ENCODE data around the gene RAC2. TPM values are rescaled to one million over a fixed set of nuclear protein-coding genes. Genes with fewer than 3 reads are reported as not detected.

RAC2 gene
- total RNA-seq, 4 donors from 2014 or later = 1.9 to 3.7 (median 3.5) TPM; not detected in 1

DNA sequence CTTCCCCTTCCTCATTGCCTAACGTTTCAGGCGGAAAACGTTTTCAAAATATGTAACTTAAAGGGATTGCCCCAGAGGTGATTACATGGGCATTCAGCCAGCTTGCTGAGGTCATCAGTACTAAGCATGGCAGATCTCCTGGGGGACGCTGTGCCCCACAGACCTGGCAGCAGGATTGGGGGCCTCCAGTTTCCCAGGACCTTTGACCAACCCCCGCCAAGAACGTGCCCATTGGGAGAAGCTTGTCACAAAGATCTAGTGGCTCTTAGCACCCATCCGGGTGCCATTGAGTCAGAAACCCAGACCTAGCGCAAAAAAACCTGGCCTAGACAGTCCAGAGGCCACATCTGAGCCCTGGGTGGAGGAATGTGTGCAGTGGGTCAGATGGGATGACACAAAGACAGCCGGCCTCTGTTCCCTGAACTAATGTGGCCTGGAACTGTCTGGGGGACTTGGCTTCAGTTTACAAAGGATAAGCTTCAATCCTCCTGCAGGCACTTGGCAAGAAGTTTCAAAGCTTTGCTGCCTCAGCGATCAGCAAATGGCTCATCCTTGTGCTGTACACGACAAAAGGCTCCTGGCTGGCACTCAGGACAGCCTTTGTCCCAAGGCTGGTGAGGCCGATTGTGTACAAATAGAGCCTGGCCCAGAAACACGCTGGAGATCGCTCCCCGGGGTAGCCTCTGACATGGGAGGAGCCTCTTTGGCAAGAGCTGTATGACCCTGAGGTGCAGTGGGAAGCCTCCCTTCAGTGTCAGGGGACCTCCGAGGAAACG, 65.5 kb downstream of the RAC2 start:
- H3K27ac ChIP-seq = peak overlapping the region; percentile 64 to 80 (median 72)
- in situ Hi-C loops (cut with MboI; ENCODE audit: low sequenced_read_pairs in 4 of 4) = no loop called here

DNA sequence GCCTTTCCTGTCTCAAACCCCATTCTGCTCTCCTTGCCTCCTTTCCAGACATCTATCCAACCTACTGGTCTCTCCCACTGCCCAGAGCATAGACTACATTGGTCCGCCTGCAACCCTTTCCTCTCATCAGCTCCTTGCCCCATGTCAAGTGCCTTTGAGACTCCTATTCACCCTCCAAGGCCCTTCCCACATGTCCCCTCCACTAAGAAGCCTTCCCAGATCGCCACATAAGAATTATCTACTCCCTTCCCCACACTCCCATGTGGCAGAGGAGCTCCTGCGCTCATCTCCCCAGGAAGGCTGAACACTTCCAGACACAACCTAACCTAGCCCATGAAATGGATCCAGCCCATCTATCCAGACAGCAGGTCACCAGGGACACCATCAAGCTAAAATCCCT, 66.3 kb downstream of the RAC2 start:
- in situ Hi-C loops (cut with MboI; ENCODE audit: low sequenced_read_pairs in 4 of 4) = no loop called here
- H3K4me1 ChIP-seq = peaks cover 29 to 43% of the 10 kb centered on the region in 2 donors
- no peaks in the 10 kb centered on the region for H3K36me3 ChIP-seq
- no peak overlapping the region for H3K4me3 ChIP-seq
- peaks cover 0 to 13% (median 0%) of the 10 kb centered on the region in 3 donors for H3K27me3 ChIP-seq
- DNase-seq (no peak), ATAC-seq (no peak)
- H3K27ac ChIP-seq = peak overlapping the region in 3 of 4 donors; percentile 72 to 80 (median 73)
- TF ChIP-seq, protein P1, sequence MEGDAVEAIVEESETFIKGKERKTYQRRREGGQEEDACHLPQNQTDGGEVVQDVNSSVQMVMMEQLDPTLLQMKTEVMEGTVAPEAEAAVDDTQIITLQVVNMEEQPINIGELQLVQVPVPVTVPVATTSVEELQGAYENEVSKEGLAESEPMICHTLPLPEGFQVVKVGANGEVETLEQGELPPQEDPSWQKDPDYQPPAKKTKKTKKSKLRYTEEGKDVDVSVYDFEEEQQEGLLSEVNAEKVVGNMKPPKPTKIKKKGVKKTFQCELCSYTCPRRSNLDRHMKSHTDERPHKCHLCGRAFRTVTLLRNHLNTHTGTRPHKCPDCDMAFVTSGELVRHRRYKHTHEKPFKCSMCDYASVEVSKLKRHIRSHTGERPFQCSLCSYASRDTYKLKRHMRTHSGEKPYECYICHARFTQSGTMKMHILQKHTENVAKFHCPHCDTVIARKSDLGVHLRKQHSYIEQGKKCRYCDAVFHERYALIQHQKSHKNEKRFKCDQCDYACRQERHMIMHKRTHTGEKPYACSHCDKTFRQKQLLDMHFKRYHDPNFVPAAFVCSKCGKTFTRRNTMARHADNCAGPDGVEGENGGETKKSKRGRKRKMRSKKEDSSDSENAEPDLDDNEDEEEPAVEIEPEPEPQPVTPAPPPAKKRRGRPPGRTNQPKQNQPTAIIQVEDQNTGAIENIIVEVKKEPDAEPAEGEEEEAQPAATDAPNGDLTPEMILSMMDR (IDR thresholded peaks at IDR 0.05 in 4 of 5, conservative IDR thresholded peaks at IDR 0.05 in 1 of 5) = no peak
- TF ChIP-seq POLR2A (IDR thresholded peaks at IDR 0.05) = no peak
- no peaks in the 10 kb centered on the region for H3K9me3 ChIP-seq
- intact Hi-C loops (cut with DNase I; ENCODE audit: low total_unique reads) = loop anchor here (2.0 kb wide), 1 partner anchor 19 kb away; no protein-coding TSS in a partner anchor

More for the DNA sequence above, 65.5 kb downstream of the RAC2 start:
- H3K36me3 ChIP-seq = no peaks in the 10 kb centered on the region
- DNase-seq (peak in 1 of 2 donors; percentile 44), ATAC-seq (peak in 1 of 2 donors; percentile 57)
- no peak overlapping the region for H3K4me3 ChIP-seq
- peaks cover 29 to 43% of the 10 kb centered on the region in 2 donors for H3K4me1 ChIP-seq
- no peaks in the 10 kb centered on the region for H3K9me3 ChIP-seq
- H3K27me3 ChIP-seq = peaks cover 0 to 11% (median 0%) of the 10 kb centered on the region in 3 donors
- no peak for TF ChIP-seq POLR2A (IDR thresholded peaks at IDR 0.05)
- TF ChIP-seq, protein P1 (IDR thresholded peaks at IDR 0.05 in 4 of 5, conservative IDR thresholded peaks at IDR 0.05 in 1 of 5) = no peak
- intact Hi-C loops (cut with DNase I; ENCODE audit: low total_unique reads) = loop anchor here (2.0 kb wide), 1 partner anchor 18 kb away; no protein-coding TSS in a partner anchor

DNA sequence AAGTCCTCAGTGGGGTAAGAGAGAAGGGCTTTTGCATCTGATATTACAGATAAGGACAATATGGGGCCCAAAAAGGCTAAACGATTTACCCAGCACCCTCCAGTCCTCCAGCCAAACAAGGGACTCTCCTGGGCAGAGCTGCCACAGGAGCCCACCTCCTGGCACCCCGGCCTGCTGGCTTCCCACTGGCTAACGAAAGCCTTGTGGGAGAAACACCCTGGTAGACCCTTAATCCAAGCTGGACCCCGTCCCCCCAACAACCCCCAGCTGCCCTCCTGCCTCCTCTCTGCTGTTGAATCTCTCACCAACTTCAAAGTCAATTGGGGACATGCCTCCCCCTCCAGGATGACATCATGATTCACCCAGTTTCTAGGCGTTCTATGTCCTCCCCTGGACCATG, 66.8 kb downstream of the RAC2 start:
- Histone ChIP-seq H3K4me1 (peaks cover 29 to 43% of the 10 kb centered on the region in 2 donors), H3K4me3 (no peak overlapping the region), H3K27ac (peak overlapping the region in 1 of 4 donors; percentile 37), H3K9me3 (no peaks in the 10 kb centered on the region), H3K27me3 (peaks cover 0 to 13% (median 0%) of the 10 kb centered on the region in 3 donors), H3K36me3 (no peaks in the 10 kb centered on the region)
- DNase-seq (no peak), ATAC-seq (no peak)
- intact Hi-C loops (cut with DNase I; ENCODE audit: low total_unique reads) (no loop called here), in situ Hi-C loops (cut with MboI; ENCODE audit: low sequenced_read_pairs in 4 of 4) (no loop called here)
- TF ChIP-seq POLR2A (IDR thresholded peaks at IDR 0.05) = no peak
- TF ChIP-seq, protein P1 (IDR thresholded peaks at IDR 0.05 in 4 of 5, conservative IDR thresholded peaks at IDR 0.05 in 1 of 5) = no peak

DNA sequence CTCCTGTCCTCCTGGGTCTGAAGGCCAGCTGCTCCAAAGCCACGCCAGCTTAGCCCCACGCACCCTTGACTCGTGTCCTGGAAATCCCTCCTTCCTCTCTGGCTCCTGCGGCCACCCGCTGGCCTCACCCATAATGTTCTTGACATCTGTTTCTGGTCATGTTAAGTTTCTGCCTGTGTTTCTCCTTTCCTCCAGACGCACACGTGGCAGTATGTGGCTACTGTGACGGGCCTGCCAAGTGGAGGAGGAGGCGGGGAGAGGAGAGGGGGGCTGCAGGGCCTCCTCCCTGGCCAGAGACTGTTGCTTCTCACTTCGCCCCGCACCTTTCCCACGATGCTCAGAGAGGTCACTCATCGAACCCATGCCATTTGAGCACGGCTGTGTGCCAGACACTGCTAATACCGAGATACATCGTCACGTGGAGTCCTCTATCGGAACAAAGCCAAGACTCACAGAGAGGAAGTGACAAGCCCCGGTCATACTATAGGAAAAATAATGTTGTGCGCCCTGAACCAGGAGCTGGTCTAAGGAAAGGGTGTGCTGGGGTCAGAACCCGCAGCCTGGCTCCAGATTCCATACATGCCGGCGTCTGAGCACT, 67.5 kb downstream of the RAC2 start:
- DNase-seq (peak; percentile 35 to 60), ATAC-seq (peak; percentile 61 to 65)
- H3K27ac ChIP-seq = peak overlapping the region; percentile 36 to 58 (median 39)
- TF ChIP-seq POLR2A (IDR thresholded peaks at IDR 0.05) = no peak
- TF ChIP-seq, protein P1 (IDR thresholded peaks at IDR 0.05 in 4 of 5, conservative IDR thresholded peaks at IDR 0.05 in 1 of 5) = peak in 1 of 5 experiments; percentile 10
- H3K36me3 ChIP-seq = no peaks in the 10 kb centered on the region
- peaks cover 0 to 13% (median 0%) of the 10 kb centered on the region in 3 donors for H3K27me3 ChIP-seq
- H3K9me3 ChIP-seq = no peaks in the 10 kb centered on the region
- H3K4me3 ChIP-seq = peak overlapping the region in 2 of 4 donors; percentile 15 to 41
- intact Hi-C loops (cut with DNase I; ENCODE audit: low total_unique reads) = no loop called here
- H3K4me1 ChIP-seq = peaks cover 29 to 43% of the 10 kb centered on the region in 2 donors
- in situ Hi-C loops (cut with MboI; ENCODE audit: low sequenced_read_pairs in 4 of 4) = no loop called here

All from gastrocnemius medialis (tissue), 4 donors.